GM23338 (cell line): Measurements from ENCODE around the gene RGS17. TPM values are rescaled to one million over a fixed set of nuclear protein-coding genes. Genes with fewer than 3 reads are reported as not detected.

Experiments used
- ATAC-seq: fragments of 200-7000 bp; cut with Tn5 transposase; 3 replicates; pipeline ENCODE4 v1.9.1; 2020
- DNase-seq: peaks from one replicate; pipeline ENCODE4 v3.0.0-alpha.2; 2015; ENCODE audit warnings: low spot score
- H2AFZ ChIP-seq: fragments of 200-600 bp; sonication (generic); 2 replicates; pipeline ENCODE4 v1.8.0; 2016; ENCODE audit warnings: antibody characterized with exemption, mild to moderate bottlenecking, moderate library complexity
- H3F3A ChIP-seq: fragments of 200-600 bp; sonication (generic); replicated peaks from 2 replicates; pipeline ENCODE4 v1.8.0; 2017; ENCODE audit warnings: antibody characterized with exemption, mixed run types, low read depth
- H3K27ac ChIP-seq: fragments of 200-600 bp; sonication (generic); 2 replicates; pipeline ENCODE4 v1.6.1; 2016; ENCODE audit warnings: low read depth
- H3K27me3 ChIP-seq: fragments of 200-600 bp; sonication (generic); 2 replicates; pipeline ENCODE4 v1.8.0; 2016; ENCODE audit warnings: mild to moderate bottlenecking, mixed run types, moderate library complexity; ENCODE audit not compliant: insufficient read depth
- H3K36me3 ChIP-seq: fragments of 200-600 bp; sonication (generic); 2 replicates; pipeline ENCODE4 v1.8.0; 2016; ENCODE audit warnings: mild to moderate bottlenecking; ENCODE audit not compliant: insufficient read depth
- H3K4me1 ChIP-seq: fragments of 200-600 bp; sonication (generic); 2 replicates; pipeline ENCODE4 v1.8.0; 2016; ENCODE audit warnings: mild to moderate bottlenecking, moderate library complexity; ENCODE audit not compliant: insufficient read depth
- H3K4me2 ChIP-seq: fragments of 200-600 bp; sonication (generic); 2 replicates; pipeline ENCODE4 v1.7.1; 2017; ENCODE audit warnings: mixed run types
- H3K4me3 ChIP-seq: fragments of 200-600 bp; sonication (generic); 2 replicates; pipeline ENCODE4 v1.6.1; 2016; ENCODE audit warnings: mixed run types
- H3K79me2 ChIP-seq: fragments of 200-600 bp; sonication (generic); replicated peaks from 2 replicates; pipeline ENCODE4 v1.8.0; 2017; ENCODE audit warnings: mild to moderate bottlenecking; ENCODE audit not compliant: insufficient read depth
- H3K9me2 ChIP-seq: fragments of 200-600 bp; sonication (generic); 2 replicates; pipeline ENCODE4 v1.8.0; 2017; ENCODE audit not compliant: insufficient read depth
- H4K20me1 ChIP-seq: fragments of 200-600 bp; sonication (generic); replicated peaks from 2 replicates; pipeline ENCODE4 v1.8.0; 2017; ENCODE audit warnings: mild to moderate bottlenecking; ENCODE audit not compliant: insufficient read depth
- H3K27ac Mint-ChIP-seq: 2 replicates; pipeline ENCODE4 v1.8.0; 2020; ENCODE audit warnings: inconsistent platforms, mild to moderate bottlenecking, moderate library complexity, mixed read lengths
- H3K27me3 Mint-ChIP-seq: 3 replicates; pipeline ENCODE4 v1.8.0; 2022; ENCODE audit warnings: low read depth, mild to moderate bottlenecking, moderate library complexity, mixed read lengths, inconsistent platforms; ENCODE audit not compliant: insufficient read depth, poor library complexity
- H3K36me3 Mint-ChIP-seq: 3 replicates; pipeline ENCODE4 v1.8.0; 2021; ENCODE audit warnings: low read depth, mild to moderate bottlenecking, inconsistent platforms, moderate library complexity, mixed read lengths
- H3K4me1 Mint-ChIP-seq: 3 replicates; pipeline ENCODE4 v1.8.0; 2020; ENCODE audit warnings: mild to moderate bottlenecking, inconsistent platforms, mixed read lengths
- H3K4me3 Mint-ChIP-seq: 3 replicates; pipeline ENCODE4 v1.8.0; 2021; ENCODE audit warnings: moderate library complexity, mild to moderate bottlenecking, inconsistent platforms, mixed read lengths
- H3K9me3 Mint-ChIP-seq: 3 replicates; pipeline ENCODE4 v1.8.0; 2020; ENCODE audit warnings: moderate library complexity, mild to moderate bottlenecking, inconsistent platforms, mixed read lengths
- CREB1 ChIP-seq: fragments of 250-450 bp; sonication (Bioruptor Pico); IDR thresholded peaks from 2 replicates; pipeline ENCODE4 v1.5.0; 2020; ENCODE audit warnings: low read depth, mild to moderate bottlenecking, moderate library complexity
- EZH2 ChIP-seq: fragments of 200-600 bp; sonication (generic); IDR thresholded peaks from one replicate; pipeline ENCODE4 v1.8.0; 2017; ENCODE audit warnings: antibody characterized with exemption, mild to moderate bottlenecking, low read depth; ENCODE audit not compliant: unreplicated experiment
- EZH2phosphoT487 ChIP-seq: fragments of 200-600 bp; sonication (generic); IDR thresholded peaks from one replicate; pipeline ENCODE4 v1.8.1; 2018; ENCODE audit warnings: antibody characterized with exemption; ENCODE audit not compliant: unreplicated experiment
- JUNB ChIP-seq: IDR thresholded peaks from one replicate; pipeline ENCODE4 v1.6.1; 2016; ENCODE audit warnings: antibody characterized with exemption; ENCODE audit not compliant: unreplicated experiment
- NANOG ChIP-seq: IDR thresholded peaks from 2 replicates; pipeline ENCODE4 v1.6.1; 2016; ENCODE audit warnings: antibody characterized with exemption, borderline replicate concordance
- POLR2AphosphoS5 ChIP-seq: IDR thresholded peaks from 2 replicates; pipeline ENCODE4 v1.6.1; 2016; ENCODE audit warnings: antibody characterized with exemption, low read depth
- STAT1 ChIP-seq: IDR thresholded peaks from one replicate; pipeline ENCODE4 v1.6.1; 2016; ENCODE audit warnings: antibody characterized with exemption; ENCODE audit not compliant: unreplicated experiment
- ZNF114 ChIP-seq: fragments of 250-450 bp; sonication (Bioruptor Pico); IDR thresholded peaks from 2 replicates; pipeline ENCODE4 v1.5.0; 2020; ENCODE audit warnings: mild to moderate bottlenecking, moderate library complexity
- ZNF331 ChIP-seq: fragments of 250-450 bp; sonication (Bioruptor Pico); IDR thresholded peaks from 2 replicates; pipeline ENCODE4 v1.5.0; 2020; ENCODE audit warnings: low read depth, mild to moderate bottlenecking, moderate library complexity
- polyA plus RNA-seq: library from polyadenylated mRNA; unstranded; fragments of >200 nt; fragmentation: Nextera tagmentation; extraction: Ambion mirVana; gene quantifications from 2 replicates; pipeline ENCODE4 v1.2.1, GENCODE V29; 2016
- total RNA-seq: library from RNA; depleted of rRNA; stranded (reverse); fragments of >200 nt; shearing (Covaris generic); gene quantifications from 2 replicates; pipeline ENCODE4 v1.2.3, GENCODE V29; 2014
- TF ChIP-seq, protein P1 (sequence below): fragments of 250-450 bp; sonication (Bioruptor Pico); IDR thresholded peaks from 2 replicates; pipeline ENCODE4 v1.5.0; 2020; ENCODE audit warnings: mild to moderate bottlenecking, moderate library complexity
- TF ChIP-seq, protein P2 (sequence below): IDR thresholded peaks from 2 replicates; pipeline ENCODE4 v1.6.1; 2016; ENCODE audit warnings: antibody characterized with exemption
- TF ChIP-seq, protein P3 (sequence below), 2 experiments: fragments of 200-600 bp in 1 of 2; sonication (generic) in 1 of 2; conservative IDR thresholded peaks; 2 replicates each; pipeline versions ENCODE4 v1.5.1 to v1.6.1; 2016 to 2017; ENCODE audit warnings: antibody characterized with exemption in 2 of 2, low read depth in 2 of 2, mild to moderate bottlenecking in 2 of 2, moderate library complexity in 1 of 2
- TF ChIP-seq, protein P4 (sequence below): IDR thresholded peaks from one replicate; pipeline ENCODE4 v1.6.1; 2018; ENCODE audit warnings: antibody characterized with exemption; ENCODE audit not compliant: unreplicated experiment

RGS17 gene
- total and polyA plus RNA-seq, 2 experiments from 2014 or later, result 12.1 to 12.3 TPM

DNA sequence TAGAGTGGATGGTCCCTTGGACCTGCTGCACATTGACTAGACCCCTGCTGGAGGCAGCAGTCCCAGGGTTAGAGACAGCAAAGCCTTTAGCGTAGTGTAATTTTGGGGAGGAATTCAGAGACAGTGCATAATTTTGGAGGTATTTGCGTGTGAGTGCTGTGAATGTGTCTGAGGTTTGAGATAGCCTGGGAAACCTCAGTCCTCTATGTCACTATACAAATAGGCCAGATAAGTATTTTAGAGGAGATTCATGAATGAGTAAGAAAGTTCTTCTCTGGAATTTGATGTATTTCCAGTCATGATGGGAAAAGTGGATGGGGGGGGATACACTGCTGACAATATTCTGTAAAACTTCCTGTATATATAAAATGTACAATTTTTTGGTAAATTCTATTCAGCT, 102.8 kb downstream of the RGS17 start:
- Histone ChIP-seq H4K20me1 (no peaks in the 10 kb centered on the region), H3K4me2 (no peak overlapping the region), H2AFZ (no peak overlapping the region), H3K27me3 (no peaks in the 10 kb centered on the region), H3K27ac (no peak overlapping the region), H3K36me3 (no peaks in the 10 kb centered on the region), H3K9me2 (no peaks in the 10 kb centered on the region), H3K4me1 (peaks cover 26% of the 10 kb centered on the region), H3K4me3 (no peak overlapping the region), H3F3A (no peaks in the 10 kb centered on the region), H3K79me2 (no peaks in the 10 kb centered on the region)
- H3K36me3 Mint-ChIP-seq, result no peaks in the 10 kb centered on the region
- H3K27me3 Mint-ChIP-seq, result peaks cover 4% of the 10 kb centered on the region
- peaks cover 16% of the 10 kb centered on the region for H3K4me1 Mint-ChIP-seq
- no peak for ATAC-seq
- no peak overlapping the region for H3K27ac Mint-ChIP-seq
- no peaks in the 10 kb centered on the region for H3K9me3 Mint-ChIP-seq
- TF ChIP-seq, protein P1, sequence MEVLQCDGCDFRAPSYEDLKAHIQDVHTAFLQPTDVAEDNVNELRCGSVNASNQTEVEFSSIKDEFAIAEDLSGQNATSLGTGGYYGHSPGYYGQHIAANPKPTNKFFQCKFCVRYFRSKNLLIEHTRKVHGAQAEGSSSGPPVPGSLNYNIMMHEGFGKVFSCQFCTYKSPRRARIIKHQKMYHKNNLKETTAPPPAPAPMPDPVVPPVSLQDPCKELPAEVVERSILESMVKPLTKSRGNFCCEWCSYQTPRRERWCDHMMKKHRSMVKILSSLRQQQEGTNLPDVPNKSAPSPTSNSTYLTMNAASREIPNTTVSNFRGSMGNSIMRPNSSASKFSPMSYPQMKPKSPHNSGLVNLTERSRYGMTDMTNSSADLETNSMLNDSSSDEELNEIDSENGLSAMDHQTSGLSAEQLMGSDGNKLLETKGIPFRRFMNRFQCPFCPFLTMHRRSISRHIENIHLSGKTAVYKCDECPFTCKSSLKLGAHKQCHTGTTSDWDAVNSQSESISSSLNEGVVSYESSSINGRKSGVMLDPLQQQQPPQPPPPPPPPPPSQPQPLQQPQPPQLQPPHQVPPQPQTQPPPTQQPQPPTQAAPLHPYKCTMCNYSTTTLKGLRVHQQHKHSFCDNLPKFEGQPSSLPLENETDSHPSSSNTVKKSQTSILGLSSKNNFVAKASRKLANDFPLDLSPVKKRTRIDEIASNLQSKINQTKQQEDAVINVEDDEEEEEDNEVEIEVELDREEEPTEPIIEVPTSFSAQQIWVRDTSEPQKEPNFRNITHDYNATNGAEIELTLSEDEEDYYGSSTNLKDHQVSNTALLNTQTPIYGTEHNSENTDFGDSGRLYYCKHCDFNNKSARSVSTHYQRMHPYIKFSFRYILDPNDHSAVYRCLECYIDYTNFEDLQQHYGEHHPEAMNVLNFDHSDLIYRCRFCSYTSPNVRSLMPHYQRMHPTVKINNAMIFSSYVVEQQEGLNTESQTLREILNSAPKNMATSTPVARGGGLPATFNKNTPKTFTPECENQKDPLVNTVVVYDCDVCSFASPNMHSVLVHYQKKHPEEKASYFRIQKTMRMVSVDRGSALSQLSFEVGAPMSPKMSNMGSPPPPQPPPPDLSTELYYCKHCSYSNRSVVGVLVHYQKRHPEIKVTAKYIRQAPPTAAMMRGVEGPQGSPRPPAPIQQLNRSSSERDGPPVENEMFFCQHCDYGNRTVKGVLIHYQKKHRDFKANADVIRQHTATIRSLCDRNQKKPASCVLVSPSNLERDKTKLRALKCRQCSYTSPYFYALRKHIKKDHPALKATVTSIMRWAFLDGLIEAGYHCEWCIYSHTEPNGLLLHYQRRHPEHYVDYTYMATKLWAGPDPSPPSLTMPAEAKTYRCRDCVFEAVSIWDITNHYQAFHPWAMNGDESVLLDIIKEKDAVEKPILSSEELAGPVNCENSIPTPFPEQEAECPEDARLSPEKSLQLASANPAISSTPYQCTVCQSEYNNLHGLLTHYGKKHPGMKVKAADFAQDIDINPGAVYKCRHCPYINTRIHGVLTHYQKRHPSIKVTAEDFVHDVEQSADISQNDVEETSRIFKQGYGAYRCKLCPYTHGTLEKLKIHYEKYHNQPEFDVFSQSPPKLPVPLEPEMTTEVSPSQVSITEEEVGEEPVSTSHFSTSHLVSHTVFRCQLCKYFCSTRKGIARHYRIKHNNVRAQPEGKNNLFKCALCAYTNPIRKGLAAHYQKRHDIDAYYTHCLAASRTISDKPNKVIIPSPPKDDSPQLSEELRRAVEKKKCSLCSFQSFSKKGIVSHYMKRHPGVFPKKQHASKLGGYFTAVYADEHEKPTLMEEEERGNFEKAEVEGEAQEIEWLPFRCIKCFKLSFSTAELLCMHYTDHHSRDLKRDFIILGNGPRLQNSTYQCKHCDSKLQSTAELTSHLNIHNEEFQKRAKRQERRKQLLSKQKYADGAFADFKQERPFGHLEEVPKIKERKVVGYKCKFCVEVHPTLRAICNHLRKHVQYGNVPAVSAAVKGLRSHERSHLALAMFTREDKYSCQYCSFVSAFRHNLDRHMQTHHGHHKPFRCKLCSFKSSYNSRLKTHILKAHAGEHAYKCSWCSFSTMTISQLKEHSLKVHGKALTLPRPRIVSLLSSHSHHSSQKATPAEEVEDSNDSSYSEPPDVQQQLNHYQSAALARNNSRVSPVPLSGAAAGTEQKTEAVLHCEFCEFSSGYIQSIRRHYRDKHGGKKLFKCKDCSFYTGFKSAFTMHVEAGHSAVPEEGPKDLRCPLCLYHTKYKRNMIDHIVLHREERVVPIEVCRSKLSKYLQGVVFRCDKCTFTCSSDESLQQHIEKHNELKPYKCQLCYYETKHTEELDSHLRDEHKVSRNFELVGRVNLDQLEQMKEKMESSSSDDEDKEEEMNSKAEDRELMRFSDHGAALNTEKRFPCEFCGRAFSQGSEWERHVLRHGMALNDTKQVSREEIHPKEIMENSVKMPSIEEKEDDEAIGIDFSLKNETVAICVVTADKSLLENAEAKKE, result no peak
- no peak for TF ChIP-seq EZH2
- no peak for TF ChIP-seq ZNF331 (CRISPR knock-in tag)
- TF ChIP-seq EZH2phosphoT487, result no peak
- TF ChIP-seq ZNF114 (CRISPR knock-in tag), result no peak
- TF ChIP-seq, protein P2, sequence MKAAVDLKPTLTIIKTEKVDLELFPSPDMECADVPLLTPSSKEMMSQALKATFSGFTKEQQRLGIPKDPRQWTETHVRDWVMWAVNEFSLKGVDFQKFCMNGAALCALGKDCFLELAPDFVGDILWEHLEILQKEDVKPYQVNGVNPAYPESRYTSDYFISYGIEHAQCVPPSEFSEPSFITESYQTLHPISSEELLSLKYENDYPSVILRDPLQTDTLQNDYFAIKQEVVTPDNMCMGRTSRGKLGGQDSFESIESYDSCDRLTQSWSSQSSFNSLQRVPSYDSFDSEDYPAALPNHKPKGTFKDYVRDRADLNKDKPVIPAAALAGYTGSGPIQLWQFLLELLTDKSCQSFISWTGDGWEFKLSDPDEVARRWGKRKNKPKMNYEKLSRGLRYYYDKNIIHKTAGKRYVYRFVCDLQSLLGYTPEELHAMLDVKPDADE, result no peak
- TF ChIP-seq, protein P3, sequence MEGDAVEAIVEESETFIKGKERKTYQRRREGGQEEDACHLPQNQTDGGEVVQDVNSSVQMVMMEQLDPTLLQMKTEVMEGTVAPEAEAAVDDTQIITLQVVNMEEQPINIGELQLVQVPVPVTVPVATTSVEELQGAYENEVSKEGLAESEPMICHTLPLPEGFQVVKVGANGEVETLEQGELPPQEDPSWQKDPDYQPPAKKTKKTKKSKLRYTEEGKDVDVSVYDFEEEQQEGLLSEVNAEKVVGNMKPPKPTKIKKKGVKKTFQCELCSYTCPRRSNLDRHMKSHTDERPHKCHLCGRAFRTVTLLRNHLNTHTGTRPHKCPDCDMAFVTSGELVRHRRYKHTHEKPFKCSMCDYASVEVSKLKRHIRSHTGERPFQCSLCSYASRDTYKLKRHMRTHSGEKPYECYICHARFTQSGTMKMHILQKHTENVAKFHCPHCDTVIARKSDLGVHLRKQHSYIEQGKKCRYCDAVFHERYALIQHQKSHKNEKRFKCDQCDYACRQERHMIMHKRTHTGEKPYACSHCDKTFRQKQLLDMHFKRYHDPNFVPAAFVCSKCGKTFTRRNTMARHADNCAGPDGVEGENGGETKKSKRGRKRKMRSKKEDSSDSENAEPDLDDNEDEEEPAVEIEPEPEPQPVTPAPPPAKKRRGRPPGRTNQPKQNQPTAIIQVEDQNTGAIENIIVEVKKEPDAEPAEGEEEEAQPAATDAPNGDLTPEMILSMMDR (conservative IDR thresholded peaks at IDR 0.05; ENCODE audit: low read depth in 2 of 2), result no peak
- TF ChIP-seq, protein P4, sequence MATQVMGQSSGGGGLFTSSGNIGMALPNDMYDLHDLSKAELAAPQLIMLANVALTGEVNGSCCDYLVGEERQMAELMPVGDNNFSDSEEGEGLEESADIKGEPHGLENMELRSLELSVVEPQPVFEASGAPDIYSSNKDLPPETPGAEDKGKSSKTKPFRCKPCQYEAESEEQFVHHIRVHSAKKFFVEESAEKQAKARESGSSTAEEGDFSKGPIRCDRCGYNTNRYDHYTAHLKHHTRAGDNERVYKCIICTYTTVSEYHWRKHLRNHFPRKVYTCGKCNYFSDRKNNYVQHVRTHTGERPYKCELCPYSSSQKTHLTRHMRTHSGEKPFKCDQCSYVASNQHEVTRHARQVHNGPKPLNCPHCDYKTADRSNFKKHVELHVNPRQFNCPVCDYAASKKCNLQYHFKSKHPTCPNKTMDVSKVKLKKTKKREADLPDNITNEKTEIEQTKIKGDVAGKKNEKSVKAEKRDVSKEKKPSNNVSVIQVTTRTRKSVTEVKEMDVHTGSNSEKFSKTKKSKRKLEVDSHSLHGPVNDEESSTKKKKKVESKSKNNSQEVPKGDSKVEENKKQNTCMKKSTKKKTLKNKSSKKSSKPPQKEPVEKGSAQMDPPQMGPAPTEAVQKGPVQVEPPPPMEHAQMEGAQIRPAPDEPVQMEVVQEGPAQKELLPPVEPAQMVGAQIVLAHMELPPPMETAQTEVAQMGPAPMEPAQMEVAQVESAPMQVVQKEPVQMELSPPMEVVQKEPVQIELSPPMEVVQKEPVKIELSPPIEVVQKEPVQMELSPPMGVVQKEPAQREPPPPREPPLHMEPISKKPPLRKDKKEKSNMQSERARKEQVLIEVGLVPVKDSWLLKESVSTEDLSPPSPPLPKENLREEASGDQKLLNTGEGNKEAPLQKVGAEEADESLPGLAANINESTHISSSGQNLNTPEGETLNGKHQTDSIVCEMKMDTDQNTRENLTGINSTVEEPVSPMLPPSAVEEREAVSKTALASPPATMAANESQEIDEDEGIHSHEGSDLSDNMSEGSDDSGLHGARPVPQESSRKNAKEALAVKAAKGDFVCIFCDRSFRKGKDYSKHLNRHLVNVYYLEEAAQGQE, result no peak
- no peak for TF ChIP-seq POLR2AphosphoS5
- no peak for TF ChIP-seq JUNB
- TF ChIP-seq NANOG, result no peak
- no peak for TF ChIP-seq CREB1 (CRISPR knock-in tag)
- TF ChIP-seq STAT1, result no peak
- no peak for DNase-seq
- H3K4me3 Mint-ChIP-seq, result no peak overlapping the region
